Activated naive CD8-positive, alpha-beta T cell treated with anti-CD3 and anti-CD28 coated beads, Interleukin-2, amount 10 ng/mL, durations not matched to agents 7 days and 5 days (primary cell): ENCODE data around the gene SLC13A1. TPM values are rescaled to one million over a fixed set of nuclear protein-coding genes. Genes with fewer than 3 reads are reported as not detected.
"Not testable (repeated sequence)": the region's sequence is repeated elsewhere in the genome, so short reads cannot be mapped to it uniquely, and the experiment has no call there.

Experiments
- ATAC-seq: fragments of 150-1000 bp; cut with Tn5 transposase; one replicate; pipeline ENCODE4 v1.10.0; 2021; ENCODE audit warnings: low read depth, moderate library complexity
- POLR2A ChIA-PET: fragments of 350-600 bp; sonication (Branson Sonifier 250); formaldehyde crosslinking; loops from one replicate; lab custom pipeline; 2021; ENCODE audit warnings: antibody characterized with exemption; lab: Charles Lee
- DNase-seq: peaks from one replicate; pipeline ENCODE4 v3.0.0; 2021
- H3K27ac Mint-ChIP-seq: one replicate; pipeline ENCODE4 v1.8.0; 2022; ENCODE audit warnings: mild to moderate bottlenecking, mixed read lengths
- H3K27me3 Mint-ChIP-seq: one replicate; pipeline ENCODE4 v1.8.0; 2022; ENCODE audit warnings: mild to moderate bottlenecking, moderate library complexity, mixed read lengths
- H3K36me3 Mint-ChIP-seq: one replicate; pipeline ENCODE4 v1.8.0; 2021; ENCODE audit warnings: mild to moderate bottlenecking, mixed read lengths
- H3K4me1 Mint-ChIP-seq: one replicate; pipeline ENCODE4 v1.8.0; 2021; ENCODE audit warnings: mixed read lengths
- H3K4me3 Mint-ChIP-seq: one replicate; pipeline ENCODE4 v1.8.0; 2022; ENCODE audit warnings: mild to moderate bottlenecking, moderate library complexity, mixed read lengths
- H3K9me3 Mint-ChIP-seq: one replicate; pipeline ENCODE4 v1.8.0; 2021; ENCODE audit warnings: mixed read lengths
- total RNA-seq, 2 experiments: library from RNA; stranded (reverse); gene quantifications; one replicate each; pipeline ENCODE4 v1.2.3, GENCODE V29; 2021

Gene SLC13A1
- total RNA-seq, 2 experiments from 2014 or later: not detected

DNA sequence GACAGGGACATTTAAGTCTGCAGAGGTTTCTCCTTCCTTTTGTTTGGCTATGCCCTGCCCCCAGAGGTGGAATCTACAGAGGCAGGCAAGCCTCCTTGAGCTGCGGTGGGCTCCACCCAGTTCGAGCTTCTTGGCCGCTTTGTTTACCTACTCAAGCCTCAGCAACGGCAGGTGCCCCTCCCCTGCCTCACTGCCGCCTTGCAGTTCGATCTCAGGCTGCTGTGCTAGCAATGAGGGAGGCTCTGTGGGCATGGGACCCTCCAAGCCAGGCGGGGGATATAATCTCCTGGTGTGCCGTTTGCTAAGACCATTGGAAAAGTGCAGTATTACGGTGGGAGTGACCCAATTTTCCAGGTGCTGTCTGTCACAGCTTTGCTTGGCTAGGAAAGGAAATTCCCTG is 114.9 kb downstream of the SLC13A1 start:
- H3K4me1 Mint-ChIP-seq, H3K27ac Mint-ChIP-seq, ATAC-seq, POLR2A ChIA-PET, H3K36me3 Mint-ChIP-seq, H3K9me3 Mint-ChIP-seq, H3K4me3 Mint-ChIP-seq, DNase-seq, H3K27me3 Mint-ChIP-seq: not testable (repeated sequence)

GRCh38 chr7:123079021-123079420 is 120.7 kb downstream of the SLC13A1 start:
- ATAC-seq (no peak), DNase-seq (no peak)
- Mint-ChIP-seq H3K9me3 (peaks cover 5% of the 10 kb centered on the region), H3K27me3 (no peaks in the 10 kb centered on the region), H3K36me3 (no peaks in the 10 kb centered on the region), H3K4me1 (no peaks in the 10 kb centered on the region), H3K27ac (no peak overlapping the region), H3K4me3 (no peak overlapping the region)
- POLR2A ChIA-PET: no interaction called here

DNA sequence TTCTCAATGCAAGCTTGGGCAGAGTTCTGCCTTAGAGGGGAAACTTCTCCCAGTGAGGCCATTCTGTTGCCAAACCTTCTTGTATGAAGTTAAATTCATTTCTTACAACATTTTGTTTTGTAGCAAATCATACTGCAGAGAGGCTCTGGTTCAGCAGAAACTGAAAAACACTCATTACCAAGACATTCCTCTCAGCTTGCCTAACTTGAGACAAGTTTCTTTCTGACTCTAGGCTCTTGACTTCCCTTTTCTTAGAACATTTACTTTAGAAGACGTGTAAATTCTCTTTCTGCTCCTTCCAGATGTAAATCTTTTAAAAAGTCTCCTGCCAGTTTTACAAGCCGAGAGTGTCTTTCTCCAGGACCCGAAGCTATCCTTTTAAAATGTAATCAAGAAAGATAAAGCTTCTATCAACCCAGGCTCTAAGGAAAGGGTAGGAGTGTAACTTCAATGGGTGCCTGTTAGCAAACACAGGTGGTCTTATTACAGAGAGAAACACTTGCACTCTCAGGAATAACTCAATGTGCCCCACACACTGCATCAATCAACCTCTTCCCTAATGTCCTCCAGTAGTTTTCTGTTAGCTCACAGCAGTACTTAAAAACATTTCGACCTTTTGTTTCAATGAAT is 123.8 kb downstream of the SLC13A1 start:
- DNase-seq (no peak), ATAC-seq (no peak)
- Mint-ChIP-seq H3K4me3 (no peak overlapping the region), H3K36me3 (no peaks in the 10 kb centered on the region), H3K27me3 (no peaks in the 10 kb centered on the region), H3K27ac (no peak overlapping the region), H3K9me3 (peaks cover 3% of the 10 kb centered on the region), H3K4me1 (no peaks in the 10 kb centered on the region)
- POLR2A ChIA-PET: no interaction called here

DNA sequence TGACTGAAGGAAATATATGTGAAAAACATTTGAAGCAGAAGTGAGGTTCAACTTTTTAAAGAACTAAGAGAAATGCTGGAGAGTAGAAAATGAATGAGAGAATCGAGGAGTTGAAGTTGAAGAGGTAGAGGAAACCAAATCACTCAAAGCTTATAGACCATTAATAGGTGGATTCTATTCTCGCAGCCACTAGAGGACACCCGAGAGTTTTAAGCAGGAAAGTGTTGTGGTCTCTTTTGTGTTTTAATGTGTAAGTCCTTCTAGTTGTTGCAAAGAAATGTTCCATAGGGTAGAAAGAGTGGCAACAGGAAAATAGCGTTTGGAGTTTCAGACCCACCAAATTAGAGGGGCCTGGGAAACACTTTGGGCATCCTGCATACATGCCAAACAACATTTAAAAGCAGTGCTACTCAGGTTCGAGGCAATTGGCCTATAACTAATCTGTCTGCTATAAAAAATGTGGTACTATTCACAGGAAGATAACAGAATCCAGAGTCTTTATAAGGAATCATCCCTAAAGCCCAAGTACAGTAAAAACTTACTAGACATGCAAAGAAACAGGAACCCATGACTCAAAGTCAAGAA is 129.0 kb downstream of the SLC13A1 start:
- Mint-ChIP-seq H3K27me3 (no peaks in the 10 kb centered on the region), H3K27ac (no peak overlapping the region), H3K4me1 (no peaks in the 10 kb centered on the region), H3K4me3 (no peak overlapping the region), H3K9me3 (peaks cover 2% of the 10 kb centered on the region), H3K36me3 (no peaks in the 10 kb centered on the region)
- no peak for ATAC-seq
- DNase-seq: no peak
- POLR2A ChIA-PET: no interaction called here

DNA sequence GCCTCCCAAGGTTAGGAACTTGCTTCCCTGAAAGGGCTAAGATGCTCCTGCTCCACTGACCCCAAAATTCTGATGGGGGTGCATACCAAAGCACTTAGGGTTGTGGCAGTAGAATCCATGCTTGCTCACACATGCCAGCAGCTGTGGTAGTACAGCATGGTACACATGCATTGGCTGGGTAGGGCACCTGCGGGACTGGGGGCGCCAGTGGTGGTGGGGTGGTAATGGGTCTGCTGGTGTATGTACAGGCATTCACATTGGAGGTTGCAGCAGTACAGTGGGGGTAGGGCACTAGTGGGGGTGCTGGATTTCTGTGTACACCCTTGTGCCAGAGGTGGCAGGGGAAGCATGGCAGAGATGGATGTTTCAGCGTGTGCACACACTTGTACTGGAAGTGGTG is 132.0 kb downstream of the SLC13A1 start:
- Mint-ChIP-seq H3K36me3 (no peaks in the 10 kb centered on the region), H3K4me1 (no peaks in the 10 kb centered on the region), H3K27me3 (no peaks in the 10 kb centered on the region), H3K27ac (no peak overlapping the region), H3K4me3 (no peak overlapping the region), H3K9me3 (peaks cover 2% of the 10 kb centered on the region)
- no peak for DNase-seq
- POLR2A ChIA-PET: no interaction called here
- ATAC-seq: no peak

Other genes starting within 250 kb of the SLC13A1 start
- not detected for gene TAS2R16, start 204.3 kb downstream of the SLC13A1 start, total RNA-seq